Stimulated activated CD8-positive, alpha-beta memory T cell treated with anti-CD3 and anti-CD28 coated beads, Interleukin-4, amount 100 ng/mL, for 4 hours (primary cell): Measurements from ENCODE around the gene COPE.
A peak's percentile ranks its signal among the peaks of the same experiment; 100 is the strongest.
"Not testable (repeated sequence)": the region's sequence is repeated elsewhere in the genome, so short reads cannot be mapped to it uniquely, and the experiment has no call there.

Source experiments
- DNase-seq, 2 donors: peaks; one replicate each; pipeline ENCODE4 v3.0.0-alpha.2; 2020; ENCODE audit warnings: low read depth in 2 of 2, low spot score in 1 of 2

The COPE gene

GRCh38 chr19:18919086-18919899 lies at the start of gene COPE, which contains the start of gene DDX49:
TSS of gene COPE (minus strand) at chr19:18919387. CDS start at chr19:18919348, 39 bp downstream.
TSS of gene DDX49 (plus strand) at chr19:18919715. CDS start at chr19:18919742, 27 bp downstream.
- peak; percentile 94 to 97 for DNase-seq

GRCh38 chr19:18967358-18968146 lies 48.4 kb upstream of the COPE start:
- no peak for DNase-seq

GRCh38 chr19:18966307-18966706 lies 47.1 kb upstream of the COPE start:
- no peak for DNase-seq

GRCh38 chr19:18964121-18964520 lies 44.9 kb upstream of the COPE start:
- no peak for DNase-seq

- no peak for DNase-seq
Observed at GRCh38 chr19:18961767-18962620, 42.8 kb upstream of the COPE start.

GRCh38 chr19:18960370-18960769 lies 41.2 kb upstream of the COPE start:
- no peak for DNase-seq

- no peak for DNase-seq
Observed at GRCh38 chr19:18955042-18955441, 35.9 kb upstream of the COPE start.

GRCh38 chr19:18954094-18954493 lies 34.9 kb upstream of the COPE start:
- DNase-seq, result no peak

GRCh38 chr19:18952364-18953003 lies 33.3 kb upstream of the COPE start:
- DNase-seq, result not testable (repeated sequence)

- DNase-seq, result no peak
Observed at GRCh38 chr19:18951721-18952281, 32.6 kb upstream of the COPE start.

GRCh38 chr19:18949858-18950257 lies 30.7 kb upstream of the COPE start:
- DNase-seq, result no peak

GRCh38 chr19:18948976-18949356 lies 29.8 kb upstream of the COPE start:
- DNase-seq, result no peak

- no peak for DNase-seq
Observed at GRCh38 chr19:18948075-18948975, 29.1 kb upstream of the COPE start.

- no peak for DNase-seq
Observed at GRCh38 chr19:18946918-18947317, 27.7 kb upstream of the COPE start.

- no peak for DNase-seq
Observed at GRCh38 chr19:18946335-18946734, 27.1 kb upstream of the COPE start.

GRCh38 chr19:18945297-18945696 lies 26.1 kb upstream of the COPE start:
- DNase-seq, result no peak

GRCh38 chr19:18943465-18943864 lies 24.3 kb upstream of the COPE start:
- no peak for DNase-seq

- no peak for DNase-seq
Observed at GRCh38 chr19:18942692-18943091, 23.5 kb upstream of the COPE start.

GRCh38 chr19:18941628-18942354 lies 22.6 kb upstream of the COPE start:
- DNase-seq, result no peak
